GM19328 (cell line): ENCODE measurements around the gene PSMD13.
"Not testable (repeated sequence)": the region's sequence is repeated elsewhere in the genome, so short reads cannot be mapped to it uniquely, and the experiment has no call there.

Experiments
- ATAC-seq: cut with Tn5 transposase; IDR thresholded peaks from one replicate; pipeline ENCODE4 v1.9.1; 2021; ENCODE audit warnings: mild to moderate bottlenecking, moderate library complexity; ENCODE audit not compliant: unreplicated experiment

PSMD13 gene

GRCh38 chr11:285894-286220 is 49.1 kb downstream of the PSMD13 start:
- no peak for ATAC-seq

GRCh38 chr11:286977-287820 is 50.4 kb downstream of the PSMD13 start:
- not testable (repeated sequence) for ATAC-seq

GRCh38 chr11:287821-288477 is 51.2 kb downstream of the PSMD13 start:
- no peak for ATAC-seq

GRCh38 chr11:288478-289397 is 52.0 kb downstream of the PSMD13 start, which contains the start of gene PGGHG:
Gene PGGHG (plus strand): TSS chr11:289126. CDS start chr11:289817, 691 bp downstream.
- ATAC-seq: peak; percentile 58

- ATAC-seq: no peak
Observed at GRCh38 chr11:289398-289711, 52.6 kb downstream of the PSMD13 start.

- ATAC-seq: no peak
Observed at GRCh38 chr11:289712-290620, 53.2 kb downstream of the PSMD13 start.

- no peak for ATAC-seq
Observed at GRCh38 chr11:290621-291231, 54.0 kb downstream of the PSMD13 start.

GRCh38 chr11:291281-292210 is 54.8 kb downstream of the PSMD13 start:
- no peak for ATAC-seq

- no peak for ATAC-seq
Observed at GRCh38 chr11:292211-293121, 55.7 kb downstream of the PSMD13 start.

GRCh38 chr11:293271-293851 is 56.6 kb downstream of the PSMD13 start:
- ATAC-seq: no peak

GRCh38 chr11:293852-294661 is 57.3 kb downstream of the PSMD13 start:
- no peak for ATAC-seq

GRCh38 chr11:294780-295179 is 58.0 kb downstream of the PSMD13 start:
- no peak for ATAC-seq

- ATAC-seq: no peak
Observed at GRCh38 chr11:295351-296170, 58.8 kb downstream of the PSMD13 start.

GRCh38 chr11:296171-297050 is 59.6 kb downstream of the PSMD13 start:
- ATAC-seq: no peak

GRCh38 chr11:297051-297585 is 60.3 kb downstream of the PSMD13 start:
- ATAC-seq: no peak
